Hippocampal formation (tissue), 2 donors: ENCODE data around the gene MPG.
"Not testable (repeated sequence)": the region's sequence is repeated elsewhere in the genome, so short reads cannot be mapped to it uniquely, and the experiment has no call there.

Experiments used
- DNase-seq, 2 donors: peaks; one replicate each; lab custom pipeline; 2025; lab: John Stamatoyannopoulos, UW

The MPG gene, protein sequence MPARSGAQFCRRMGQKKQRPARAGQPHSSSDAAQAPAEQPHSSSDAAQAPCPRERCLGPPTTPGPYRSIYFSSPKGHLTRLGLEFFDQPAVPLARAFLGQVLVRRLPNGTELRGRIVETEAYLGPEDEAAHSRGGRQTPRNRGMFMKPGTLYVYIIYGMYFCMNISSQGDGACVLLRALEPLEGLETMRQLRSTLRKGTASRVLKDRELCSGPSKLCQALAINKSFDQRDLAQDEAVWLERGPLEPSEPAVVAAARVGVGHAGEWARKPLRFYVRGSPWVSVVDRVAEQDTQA

DNA sequence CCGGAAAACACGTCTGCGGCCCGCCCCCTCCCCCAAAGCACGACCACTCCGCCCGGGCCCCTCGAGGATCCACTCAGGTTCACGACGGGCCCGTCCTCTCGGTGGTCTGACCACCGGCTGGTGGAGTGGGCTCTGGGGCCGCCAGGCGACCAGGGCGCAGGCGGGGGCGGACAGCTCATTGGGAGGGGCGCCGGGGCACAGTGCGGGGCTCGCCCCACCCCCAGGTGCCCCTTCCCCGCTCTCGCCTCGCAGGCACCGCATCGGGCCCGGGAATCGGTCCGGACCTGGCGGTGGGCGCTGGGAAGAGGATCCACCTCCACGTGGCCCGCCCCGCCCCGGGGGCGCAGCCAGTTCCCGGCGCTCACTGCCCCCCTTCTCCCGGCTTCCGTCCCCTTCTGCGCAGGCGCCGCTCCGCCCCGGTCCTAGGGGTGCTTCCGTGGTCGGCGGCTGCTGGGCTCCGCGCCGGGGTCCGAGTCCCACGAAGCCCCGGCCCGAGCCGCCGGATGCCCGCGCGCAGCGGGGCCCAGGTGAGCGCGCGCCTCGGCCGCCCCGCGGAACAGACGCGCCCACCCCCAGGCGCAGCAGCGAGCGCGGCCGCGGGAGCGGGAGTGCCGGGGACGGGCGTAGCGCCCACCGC is at the start of gene MPG:
TSS of gene MPG (plus strand) at position 419 of the 637 bp plus-strand sequence. CDS start at position 504, 85 bp downstream.
- DNase-seq = peak; percentile 63 to 70

DNA sequence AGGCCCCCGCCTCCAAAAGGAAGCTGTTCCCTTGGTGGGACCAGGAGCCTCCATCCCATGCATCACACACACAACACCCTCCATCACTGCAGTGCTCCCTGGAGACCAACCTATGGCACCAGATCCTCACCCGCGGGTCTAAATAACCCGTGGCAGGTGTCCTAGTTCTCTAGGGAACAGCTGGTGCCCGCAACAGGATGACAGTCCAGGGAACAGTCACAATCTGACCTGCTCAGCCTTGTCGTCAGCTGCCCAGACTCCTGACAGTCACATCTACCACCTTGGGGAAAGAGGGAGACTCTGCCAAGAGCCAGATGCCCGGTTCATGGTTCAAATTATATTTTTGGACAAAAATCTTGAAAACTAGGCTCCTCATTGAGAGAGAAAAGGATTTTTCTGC is 47.4 kb upstream of the MPG start:
- DNase-seq = not testable (repeated sequence)

DNA sequence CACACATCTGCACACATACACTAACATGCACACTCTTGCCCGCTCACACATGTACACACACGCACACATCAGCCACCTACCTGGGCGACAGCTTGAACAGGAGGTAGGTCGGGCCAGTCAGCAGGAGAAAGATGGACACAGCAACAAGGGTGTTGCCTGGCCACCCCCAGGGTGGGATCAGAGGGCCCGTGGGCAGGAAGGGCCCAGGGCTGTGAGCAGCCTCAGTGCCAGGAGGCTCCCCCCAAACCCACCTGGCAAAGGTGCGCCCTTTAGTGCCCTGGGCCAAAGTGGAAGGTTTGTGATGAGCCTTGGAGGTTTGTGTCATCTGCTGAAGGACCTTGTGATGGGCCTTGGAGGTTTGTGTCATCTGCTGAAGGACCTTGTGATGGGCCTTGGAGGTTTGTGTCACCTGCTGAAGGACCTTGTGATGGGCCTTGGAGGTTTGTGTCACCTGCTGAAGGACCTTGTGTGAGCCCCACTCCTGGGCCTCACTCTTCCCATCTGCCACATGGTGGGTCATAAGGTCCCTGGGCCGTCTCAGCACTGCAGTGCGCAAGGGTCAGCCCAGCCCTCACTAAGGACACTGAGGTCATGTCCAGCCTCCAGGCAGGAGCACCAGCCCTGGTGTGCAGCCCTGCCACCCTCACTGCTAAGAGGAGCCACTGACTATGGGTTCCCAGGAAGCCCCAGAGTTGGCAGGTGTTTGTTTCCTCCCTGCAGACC is 44.7 kb upstream of the MPG start:
- not testable (repeated sequence) for DNase-seq

DNA sequence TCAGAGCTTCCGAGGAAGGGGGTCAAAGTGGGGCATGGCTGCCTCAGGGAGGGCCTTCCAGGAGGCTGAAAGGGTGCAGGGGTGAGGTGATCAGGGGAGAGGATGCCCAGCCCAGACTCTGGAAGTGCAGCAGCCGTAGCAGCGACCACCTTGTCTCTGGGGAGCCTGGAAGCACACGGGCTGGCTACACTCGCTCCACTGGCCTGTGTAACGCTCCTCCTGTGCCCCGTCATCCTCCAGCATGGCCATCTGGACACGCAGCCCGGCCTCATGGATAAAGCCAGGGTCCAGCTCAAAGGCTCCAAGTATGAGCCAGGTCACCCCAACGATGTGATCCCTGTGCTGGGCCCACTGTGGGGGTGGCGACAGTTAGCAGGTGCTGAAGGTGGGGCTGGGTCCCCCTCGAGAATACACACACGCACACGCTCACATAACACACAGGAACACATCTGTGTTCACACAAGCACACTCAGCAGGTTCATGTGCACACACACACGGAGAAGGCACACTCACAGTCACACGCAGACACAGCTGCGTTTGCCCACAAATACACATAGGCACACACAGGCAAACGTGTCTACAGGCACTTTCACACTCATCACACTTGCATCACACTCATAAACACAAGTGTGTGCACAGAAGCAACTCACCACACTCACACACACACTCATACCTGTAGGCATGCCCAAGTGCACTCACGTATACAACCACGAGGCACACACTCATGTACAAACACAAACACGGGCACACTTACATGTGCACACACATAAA is 44.0 kb upstream of the MPG start:
- DNase-seq = no peak

DNA sequence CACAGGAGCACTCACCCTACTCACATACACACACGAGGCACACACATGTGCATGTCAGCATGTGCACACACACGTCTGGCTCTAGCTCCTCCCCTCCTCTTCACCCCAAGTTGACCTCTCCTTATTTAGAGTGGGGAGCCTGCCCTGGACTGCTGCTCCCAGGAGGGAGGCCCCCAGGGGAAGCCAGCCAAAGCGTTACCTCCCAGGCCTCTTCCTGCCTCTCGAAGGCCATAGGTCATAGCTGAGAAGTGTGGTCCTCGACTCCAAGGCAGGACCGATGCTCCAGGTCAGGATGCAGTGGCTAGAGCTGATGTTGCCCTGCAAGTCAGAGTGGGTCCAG is 43.4 kb upstream of the MPG start:
- DNase-seq = no peak

DNA sequence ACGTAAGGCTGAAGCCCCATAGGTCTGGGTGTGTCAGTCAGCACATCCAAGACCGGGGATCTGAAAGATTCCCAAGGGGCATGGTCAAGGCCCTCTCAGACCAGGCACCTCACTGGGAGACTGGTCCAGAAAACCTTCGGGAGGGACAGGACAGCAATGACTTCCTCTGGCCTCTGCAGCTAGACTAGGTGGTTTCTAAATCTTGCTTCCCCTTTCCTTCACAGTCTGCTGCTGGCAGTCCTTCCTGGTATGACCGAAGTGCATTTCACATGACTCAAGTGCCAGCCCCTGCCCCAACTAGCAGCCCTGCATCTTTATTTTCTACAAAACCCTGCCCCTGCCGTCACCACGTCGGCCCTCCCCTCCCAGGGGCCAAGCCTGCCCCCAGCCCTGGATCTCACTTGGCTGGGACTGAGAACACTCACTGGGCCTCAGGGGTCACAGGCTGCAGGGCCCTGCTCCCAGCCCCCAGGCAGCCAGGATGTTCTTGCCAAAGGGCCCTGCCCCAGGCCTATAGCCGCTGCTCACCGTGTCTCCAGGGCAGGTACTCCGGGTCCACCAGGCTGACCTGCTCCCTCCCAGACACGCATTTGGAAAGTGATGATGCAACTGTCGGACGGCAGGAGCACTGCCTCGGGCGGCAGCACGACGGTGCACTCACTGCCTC is 42.9 kb upstream of the MPG start:
- DNase-seq = no peak

DNA sequence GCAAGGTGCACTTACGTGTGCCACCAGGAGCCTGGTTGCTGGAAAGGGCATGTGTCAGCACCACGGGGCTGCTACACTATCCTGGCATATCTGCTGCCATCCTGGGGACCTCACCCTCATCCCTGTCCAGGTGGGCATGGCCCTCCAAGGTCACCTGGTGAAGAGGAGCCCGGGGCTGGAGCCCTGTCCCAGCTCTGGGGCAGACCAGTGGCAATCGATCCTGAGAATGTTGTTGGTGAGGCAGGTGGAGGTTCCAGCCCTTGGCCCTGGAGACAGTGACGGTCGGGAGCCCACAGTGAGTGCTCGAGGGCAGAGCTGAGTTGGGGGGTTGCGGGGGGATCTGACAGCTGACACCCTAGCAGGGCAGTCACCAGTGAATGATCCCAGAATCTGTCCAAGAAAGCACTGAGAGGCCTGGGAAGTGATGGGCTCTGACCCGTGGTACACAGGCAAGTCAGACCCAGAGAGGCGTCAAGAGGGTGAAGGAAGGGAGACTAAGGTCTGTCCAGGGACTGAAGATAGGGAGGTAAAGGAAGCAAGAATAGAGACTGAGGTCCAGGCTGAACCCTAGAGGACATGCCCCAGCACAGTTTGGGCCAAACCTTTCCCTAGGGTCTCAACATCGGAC is 42.2 kb upstream of the MPG start:
- DNase-seq = no peak

DNA sequence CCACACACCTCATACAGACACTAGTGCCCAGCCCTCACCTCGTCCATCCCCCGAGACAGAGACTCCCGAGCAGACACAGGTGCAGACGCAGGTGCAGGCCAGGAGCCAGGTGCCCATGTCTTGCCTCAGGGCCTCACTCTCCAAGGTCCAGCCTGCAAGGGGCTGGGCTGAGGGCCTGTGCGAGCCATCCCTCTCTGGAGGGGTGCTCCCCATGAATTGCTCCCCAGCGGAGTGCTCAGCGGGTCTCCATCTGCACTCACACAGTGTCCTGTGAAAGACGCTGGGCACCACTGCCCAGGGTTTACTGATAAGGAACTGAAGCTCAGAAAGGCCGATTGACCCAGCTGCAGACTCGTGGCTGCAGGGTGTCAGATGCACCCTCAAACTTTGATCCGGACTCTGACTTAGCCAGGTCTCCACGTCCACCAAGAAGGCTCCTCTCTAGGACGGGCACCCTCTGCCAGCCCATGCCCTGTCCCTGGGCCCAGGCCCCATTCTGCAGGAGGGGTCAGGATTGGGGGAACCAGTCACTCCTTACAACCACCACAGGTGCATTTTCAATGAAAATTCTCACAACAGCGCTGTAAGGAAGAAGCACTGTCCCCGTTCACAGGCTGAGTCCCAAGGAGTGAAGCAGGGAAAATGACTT is 41.6 kb upstream of the MPG start:
- DNase-seq = no peak

DNA sequence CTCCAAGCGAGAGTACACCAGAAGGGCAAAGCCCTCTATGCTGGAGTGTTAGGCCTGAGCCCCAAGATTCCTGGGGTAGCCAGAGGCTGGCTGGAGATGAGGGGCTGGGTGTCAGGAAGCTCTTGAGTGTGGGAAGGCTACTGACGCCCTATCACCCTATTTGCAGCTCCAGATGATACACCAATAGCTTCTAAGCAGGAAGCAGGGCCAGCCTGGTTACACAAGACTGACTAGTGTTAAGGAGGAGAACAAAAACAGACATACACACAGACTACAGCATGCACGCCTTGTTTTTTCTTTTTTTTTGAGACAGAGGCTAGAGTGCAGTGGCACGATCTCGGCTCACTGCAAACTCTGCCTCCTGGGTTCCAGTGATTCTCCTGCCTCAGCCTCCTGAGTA is 40.5 kb upstream of the MPG start:
- no peak for DNase-seq

DNA sequence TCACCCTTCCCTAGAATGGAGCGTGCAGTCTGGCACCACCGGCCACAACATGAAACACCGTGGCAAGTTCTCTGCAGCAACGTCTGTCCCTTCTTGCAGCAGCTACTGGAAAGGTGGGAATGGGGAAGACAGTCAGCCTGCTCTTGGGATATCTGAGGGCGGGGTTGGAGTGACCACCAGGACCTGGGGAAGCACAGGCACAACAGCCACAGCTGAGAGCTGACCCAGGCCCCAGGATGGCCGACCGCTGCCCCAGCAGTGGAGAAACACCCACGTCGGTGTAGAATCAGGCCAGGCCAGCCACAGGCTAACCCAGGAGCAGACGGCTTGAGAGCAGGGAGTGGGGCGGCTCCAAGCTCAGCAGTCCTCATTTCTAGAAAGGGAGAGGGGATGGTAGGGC is 39.8 kb upstream of the MPG start:
- not testable (repeated sequence) for DNase-seq

DNA sequence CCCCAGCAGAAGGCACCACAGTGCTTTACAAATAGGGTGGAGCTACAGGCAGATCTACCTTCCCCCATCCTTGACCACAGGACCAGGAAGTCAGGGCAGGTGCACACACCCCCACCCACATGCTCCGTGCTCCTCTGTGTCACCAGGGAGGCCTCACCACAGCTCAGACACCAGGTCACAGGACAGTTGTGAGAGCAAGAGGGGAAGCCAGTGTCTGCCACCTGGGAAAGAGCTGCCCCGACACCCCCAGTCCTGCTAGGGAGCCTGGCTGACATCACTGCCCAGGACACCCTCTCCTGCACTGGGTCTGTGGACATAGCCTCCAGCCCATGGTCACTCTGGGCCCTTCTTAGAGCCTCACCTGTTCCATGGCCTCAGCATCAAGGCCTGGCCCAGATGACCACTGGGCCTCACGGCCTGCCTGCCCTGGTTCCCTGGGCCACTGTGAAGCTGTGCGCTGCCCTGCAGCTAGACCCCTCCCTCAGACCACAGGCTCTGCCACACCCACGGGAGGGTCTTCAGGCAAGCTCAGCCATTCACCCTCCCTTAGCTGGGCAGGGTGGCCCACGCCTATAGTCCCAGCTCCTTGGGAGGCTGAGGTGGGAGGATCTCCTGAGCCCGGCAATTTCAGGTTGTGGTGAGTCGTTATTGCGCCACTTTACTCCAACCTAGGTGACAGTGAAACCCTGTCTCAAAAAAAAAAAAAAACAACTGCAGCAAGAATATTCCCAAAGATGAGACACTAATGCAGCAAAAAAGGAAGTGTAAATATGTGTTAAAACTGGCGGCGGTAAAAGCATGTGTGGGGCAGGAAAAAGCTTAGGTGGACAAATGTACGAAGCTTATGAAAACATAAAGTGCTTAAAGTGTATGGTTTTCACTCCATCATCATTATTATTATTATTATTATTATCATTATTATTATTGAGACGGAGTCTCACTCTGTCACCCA is 38.8 kb upstream of the MPG start:
- DNase-seq = no peak

DNA sequence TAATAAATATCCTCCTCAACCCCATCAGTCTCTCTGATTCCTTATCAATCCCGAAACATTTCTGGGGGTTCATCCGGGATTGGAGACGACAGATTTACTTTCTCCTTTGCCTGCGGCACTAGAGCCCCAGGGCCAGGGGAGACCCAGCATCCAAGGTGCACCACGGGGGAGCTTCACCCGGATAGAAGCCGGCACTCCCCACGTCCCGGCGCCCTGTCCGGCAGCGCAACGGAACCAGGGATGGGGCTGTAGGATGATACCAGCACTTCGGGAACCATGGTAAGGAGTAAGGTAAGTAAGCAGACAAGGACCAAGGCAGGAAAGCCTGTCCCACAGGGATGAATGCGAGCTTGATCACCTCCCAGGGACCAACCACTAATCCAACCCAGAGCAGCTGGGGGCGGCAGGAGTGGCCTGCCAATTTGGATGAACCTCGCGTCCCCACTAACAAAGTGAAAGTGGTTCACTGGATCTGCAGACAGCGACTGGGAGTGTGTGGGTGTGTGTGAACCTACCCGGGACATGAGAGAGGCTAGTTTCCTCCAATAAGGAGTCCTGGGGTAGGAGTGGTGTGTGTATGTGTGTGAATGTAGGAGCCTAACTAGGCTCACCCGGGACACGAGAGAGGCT is 36.5 kb upstream of the MPG start:
- no peak for DNase-seq

DNA sequence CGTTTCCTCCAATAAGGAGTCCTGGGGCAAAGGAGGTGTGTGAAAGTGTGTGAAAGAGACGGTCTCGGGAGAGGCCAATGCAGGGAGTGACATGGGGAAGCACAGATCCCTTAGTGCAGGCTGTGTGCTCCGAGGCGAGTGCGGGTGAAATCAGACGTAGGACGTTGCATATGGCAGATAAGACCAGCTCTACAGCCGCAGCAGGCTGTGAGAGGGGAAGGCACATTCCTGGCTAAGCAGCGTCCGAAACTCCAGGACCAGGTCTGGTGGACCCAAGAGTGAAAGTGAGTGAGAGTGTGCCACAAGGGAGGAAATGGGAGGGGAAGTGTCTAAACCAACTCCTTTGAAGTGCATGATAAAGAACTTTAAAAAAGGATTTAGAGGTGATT is 36.0 kb upstream of the MPG start:
- DNase-seq = no peak

DNA sequence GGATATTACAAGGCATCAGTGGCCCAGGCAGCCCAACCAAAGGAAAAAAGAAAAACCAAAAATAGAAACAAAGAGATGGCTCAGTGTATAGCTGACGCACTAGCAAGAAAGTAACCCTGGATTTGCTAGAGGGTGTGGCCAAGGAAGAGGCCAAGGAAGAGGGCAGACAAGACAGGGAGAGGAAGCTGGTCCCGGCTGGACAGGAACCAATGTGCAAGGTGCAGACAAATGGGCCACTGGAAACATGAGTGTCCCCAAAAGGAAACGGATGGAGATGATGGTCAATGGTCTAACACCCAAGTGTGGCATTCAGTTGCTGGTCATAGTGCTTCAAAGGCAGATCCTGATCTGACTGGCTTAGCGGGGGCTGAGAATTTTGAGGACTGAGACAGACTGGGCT is 35.3 kb upstream of the MPG start:
- no peak for DNase-seq

DNA sequence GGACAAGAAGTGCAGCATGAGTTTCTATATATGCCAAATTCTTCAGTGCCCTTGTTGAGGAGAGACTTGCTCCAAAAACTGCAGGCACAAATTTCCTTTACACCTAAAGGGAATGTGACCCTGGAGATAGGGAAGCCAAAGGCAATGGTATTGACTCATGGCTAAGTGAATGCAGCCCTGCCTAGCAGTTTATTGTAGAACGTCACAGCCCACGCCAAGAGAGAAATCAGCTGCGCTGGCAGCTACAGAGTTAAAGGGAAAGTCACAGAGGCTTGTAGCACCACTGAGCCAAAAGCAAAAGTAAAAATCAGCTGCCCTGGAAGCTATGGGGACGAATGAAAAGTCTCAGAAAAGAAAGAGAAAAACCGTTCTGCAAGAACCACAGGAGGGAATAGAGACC is 34.7 kb upstream of the MPG start:
- no peak for DNase-seq

DNA sequence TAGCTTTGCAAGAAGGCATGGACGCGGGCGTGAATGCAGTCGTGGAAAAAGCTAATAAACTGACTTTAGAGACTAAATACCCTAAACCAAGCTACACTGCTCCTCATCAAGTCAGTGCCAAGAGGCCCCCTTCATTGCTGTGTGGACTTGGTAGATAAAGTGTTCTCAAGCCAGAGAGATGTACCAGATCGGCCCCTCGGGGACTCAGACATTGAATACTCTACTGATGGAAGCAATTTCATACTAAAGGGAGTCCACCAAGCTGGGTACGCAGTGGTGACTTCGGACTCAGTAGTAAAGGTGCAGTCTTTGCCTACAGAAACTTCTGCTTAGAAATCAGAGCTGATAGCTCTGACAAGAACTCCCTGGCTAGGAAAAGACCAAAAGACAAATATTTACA is 33.4 kb upstream of the MPG start:
- no peak for DNase-seq

DNA sequence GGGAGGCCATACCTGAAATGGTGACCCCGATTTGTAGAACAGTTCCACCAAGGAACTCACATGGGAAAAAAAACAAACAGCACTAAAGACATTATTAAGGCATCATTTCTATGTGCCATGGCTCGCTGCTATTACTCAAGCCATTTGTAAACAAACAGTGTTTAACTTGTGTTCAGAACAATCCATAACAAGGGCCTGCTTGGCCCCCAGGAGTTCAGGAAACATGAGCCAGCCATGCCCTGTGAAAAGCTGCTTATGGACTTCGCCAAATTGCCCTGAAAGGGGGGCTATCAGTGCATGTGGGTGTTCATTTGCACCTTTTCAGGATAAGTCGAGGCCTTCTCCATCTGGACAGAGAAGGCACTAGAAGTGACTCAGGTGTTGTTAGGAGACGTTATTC is 32.6 kb upstream of the MPG start:
- no peak for DNase-seq

DNA sequence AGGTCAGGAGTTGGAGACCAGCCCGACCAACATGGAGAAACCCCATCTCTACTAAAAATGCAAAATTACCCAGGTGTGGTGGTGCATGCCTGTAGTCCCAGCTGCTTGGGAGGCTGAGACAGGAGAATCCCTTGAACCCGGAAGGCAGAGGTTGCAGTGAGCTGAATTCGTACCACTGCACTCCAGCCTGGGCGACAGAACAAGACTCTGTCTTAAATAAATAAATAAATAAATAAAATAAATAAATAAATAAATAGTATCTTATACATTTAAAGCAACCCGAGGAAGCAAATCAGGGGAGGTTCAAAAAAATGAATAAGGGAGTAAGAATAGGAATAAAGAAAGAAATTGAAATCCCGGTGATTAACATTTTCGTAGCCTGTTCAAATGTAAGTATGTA is 31.5 kb upstream of the MPG start:
- DNase-seq = not testable (repeated sequence)

DNA sequence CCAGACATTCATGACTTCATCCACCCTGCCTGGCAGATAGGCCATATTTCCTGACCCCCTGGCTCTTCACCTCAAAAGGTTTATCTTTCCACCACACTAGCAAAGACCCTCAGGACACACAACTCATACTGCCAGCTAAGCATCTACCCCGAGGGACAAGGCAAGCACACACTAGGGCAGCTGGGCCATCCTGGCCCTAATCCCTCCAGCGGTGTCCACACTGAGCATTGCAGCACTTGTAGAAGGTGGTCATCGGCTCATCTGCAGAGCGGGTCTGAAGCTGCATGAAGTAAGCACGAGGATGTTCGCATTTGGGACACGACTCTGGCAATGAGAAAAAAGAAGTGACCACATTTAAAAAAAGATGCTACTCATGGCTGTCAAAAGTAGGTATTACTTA is 30.8 kb upstream of the MPG start:
- no peak for DNase-seq
